ENCODE measurements around the gene ZNF786. TPM values are rescaled to one million over a fixed set of nuclear protein-coding genes. Genes with fewer than 3 reads are reported as not detected.

Gene ZNF786
- total RNA-seq, 1 experiment from 2014 or later, result 8.5 TPM

GRCh38 chr7:149133028-149133710, 42.7 kb upstream of the ZNF786 start:
- no peak for DNase-seq (ENCODE audit: low read depth, low spot score)
- H4K20me1 ChIP-seq (ENCODE audit: insufficient read depth), result no peaks in the 10 kb centered on the region
- no peak overlapping the region for H3K4me2 ChIP-seq (ENCODE audit: low read length)
- peaks cover 3% of the 10 kb centered on the region; the same call in 1 of the 2 replicates for H3K79me2 ChIP-seq (ENCODE audit: insufficient read depth, low read length)
- TF ChIP-seq POLR2AphosphoS5 (IDR thresholded peaks at IDR 0.05; ENCODE audit: low read depth, low read length) (no peak), CTCF (IDR thresholded peaks at IDR 0.05 in 2 of 3, conservative IDR thresholded peaks at IDR 0.05 in 1 of 3; ENCODE audit: borderline replicate concordance in 1 of 3, insufficient read depth in 1 of 3, low read depth in 2 of 3, low read length in 2 of 3) (no peak), MAX (IDR thresholded peaks at IDR 0.05) (no peak), SRF (IDR thresholded peaks at IDR 0.05; ENCODE audit: low read depth) (no peak), SP1 (IDR thresholded peaks at IDR 0.05; ENCODE audit: low read depth) (no peak), CBX3 (IDR thresholded peaks at IDR 0.05; ENCODE audit: low read depth) (no peak), ZFX (IDR thresholded peaks at IDR 0.05) (no peak), RAD21 (IDR thresholded peaks at IDR 0.05; ENCODE audit: low read depth) (no peak), CEBPB (IDR thresholded peaks at IDR 0.05; ENCODE audit: low read depth) (no peak), FOSL1 (IDR thresholded peaks at IDR 0.05; ENCODE audit: low read depth) (no peak), ATF3 (IDR thresholded peaks at IDR 0.05) (no peak), ZBTB33 (IDR thresholded peaks at IDR 0.05; ENCODE audit: extremely low read depth, insufficient replicate concordance, low read length) (no peak), ZNF274 (IDR thresholded peaks at IDR 0.05; ENCODE audit: low read depth, low read length) (no peak), EZH2 (IDR thresholded peaks at IDR 0.05) (no peak), JUND (IDR thresholded peaks at IDR 0.05) (no peak)
- no peak for ATAC-seq
- H3K36me3 ChIP-seq (ENCODE audit: control insufficient read depth in 1 of 2, insufficient read depth in 2 of 2, low read length in 2 of 2), result peaks cover 2 to 20% of the 10 kb centered on the region in 2 experiments; a peak in 2 of 4 replicates
- H3K9ac ChIP-seq (ENCODE audit: low read length), result no peak overlapping the region
- H3K4me3 ChIP-seq (replicated peaks in 1 of 2; ENCODE audit: low read depth in 1 of 2, low read length in 2 of 2), result no peak overlapping the region
- H3K4me1 ChIP-seq (ENCODE audit: control insufficient read depth in 1 of 2, insufficient read depth in 2 of 2, low read length in 2 of 2), result peaks cover 1 to 3% of the 10 kb centered on the region in 2 experiments; a peak in 3 of 4 replicates
- no peak overlapping the region for H3K27ac ChIP-seq (ENCODE audit: low read depth, low read length)
- ChIA-PET POLR2A (no interaction called here), RAD21 (ENCODE audit: low non-redundant PET in 1 of 2, low total read pairs in 2 of 2, uncharacterized antibody in 2 of 2, unreplicated experiment in 2 of 2) (no interaction called here), CTCF (no interaction called here)
- H3K27me3 ChIP-seq (ENCODE audit: insufficient read depth, low read length), result no peaks in the 10 kb centered on the region
- H2AFZ ChIP-seq (ENCODE audit: low read depth, low read length, poor library complexity, severe bottlenecking), result no peak overlapping the region
- no TSS peak for BruUV-seq (replicated peaks)
- H3K9me2 ChIP-seq (ENCODE audit: insufficient read depth), result no peaks in the 10 kb centered on the region
- intact Hi-C loops (cut with micrococcal nuclease), result no loop called here
- peaks cover 0 to 13% of the 10 kb centered on the region in 2 experiments; a peak in 3 of 4 replicates for H3K9me3 ChIP-seq (ENCODE audit: control insufficient read depth in 1 of 2, insufficient read depth in 1 of 2, low read depth in 1 of 2, low read length in 2 of 2)

Data from HCT116 (cell line).